GM18499 (cell line): Measurements from ENCODE around the gene HEPN1.
"Not testable (repeated sequence)": the region's sequence is repeated elsewhere in the genome, so short reads cannot be mapped to it uniquely, and the experiment has no call there.

ENCODE experiments used
- ATAC-seq: cut with Tn5 transposase; IDR thresholded peaks from one replicate; pipeline ENCODE4 v1.9.1; 2021; ENCODE audit warnings: moderate number of reproducible peaks; ENCODE audit not compliant: insufficient read depth, unreplicated experiment

HEPN1 gene

DNA sequence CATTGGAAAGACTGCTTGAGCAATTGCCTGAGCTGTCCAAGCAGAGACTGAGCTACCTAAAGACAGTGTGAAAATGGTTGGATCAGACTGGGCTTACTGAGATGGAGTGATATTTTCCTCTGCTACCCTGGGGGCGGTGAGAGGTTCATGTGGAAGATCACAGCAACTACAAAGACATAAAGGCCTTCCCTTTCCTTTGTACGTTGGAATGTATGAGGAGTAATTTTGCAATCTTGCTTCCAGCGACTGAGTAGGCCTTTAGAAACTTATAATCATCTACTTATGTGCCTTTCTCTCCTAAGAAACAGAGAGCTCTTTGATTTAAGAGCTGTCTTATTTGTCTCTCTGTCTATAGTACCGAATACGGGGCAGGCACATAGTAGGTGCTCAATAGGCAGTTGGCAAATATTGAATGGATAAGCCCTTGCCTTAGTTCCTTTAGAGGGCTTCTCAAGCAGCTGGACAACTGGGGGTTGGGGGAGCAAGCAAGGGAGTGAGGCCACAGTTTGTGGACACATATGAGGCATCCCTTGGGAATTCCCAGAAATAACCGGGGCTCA is 19.2 kb downstream of the HEPN1 start:
- no peak for ATAC-seq

DNA sequence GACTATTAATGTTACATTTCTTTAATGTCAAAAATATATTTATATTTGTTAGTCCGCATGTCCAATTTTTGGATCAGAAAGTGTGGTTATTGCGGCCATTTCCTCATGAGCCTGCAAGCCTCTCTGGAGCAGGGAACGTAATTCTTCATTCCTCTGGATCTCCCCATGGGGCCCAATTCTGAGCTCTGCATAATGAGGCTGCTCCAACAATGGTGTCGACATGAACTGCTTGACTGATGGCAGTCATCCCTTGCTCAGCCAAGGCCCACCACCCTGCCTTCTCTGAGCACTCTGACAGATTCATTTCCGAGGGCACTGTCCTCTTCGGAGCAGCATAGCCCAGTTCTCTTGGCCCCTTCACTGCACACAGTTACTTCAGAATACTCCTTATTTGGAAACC is 19.9 kb downstream of the HEPN1 start:
- ATAC-seq: no peak

DNA sequence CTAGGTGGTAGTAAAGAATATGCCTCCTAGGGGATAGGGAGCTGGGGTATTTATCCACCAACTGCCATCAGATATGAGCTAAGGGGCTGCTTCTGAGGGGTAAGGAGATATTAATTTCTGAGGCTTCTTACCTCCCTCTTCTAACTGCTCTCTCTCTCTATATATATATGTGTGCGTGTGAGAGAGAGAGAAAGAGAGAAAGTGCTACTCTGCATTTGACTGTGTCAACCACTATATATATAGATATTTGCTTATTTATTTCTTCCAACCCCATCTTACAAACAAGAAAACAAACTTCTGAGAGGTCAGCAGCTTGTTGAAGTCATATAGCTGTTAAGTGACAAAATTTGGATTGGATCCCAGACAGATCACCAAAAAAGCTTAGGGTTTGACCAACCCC is 22.7 kb downstream of the HEPN1 start:
- no peak for ATAC-seq

DNA sequence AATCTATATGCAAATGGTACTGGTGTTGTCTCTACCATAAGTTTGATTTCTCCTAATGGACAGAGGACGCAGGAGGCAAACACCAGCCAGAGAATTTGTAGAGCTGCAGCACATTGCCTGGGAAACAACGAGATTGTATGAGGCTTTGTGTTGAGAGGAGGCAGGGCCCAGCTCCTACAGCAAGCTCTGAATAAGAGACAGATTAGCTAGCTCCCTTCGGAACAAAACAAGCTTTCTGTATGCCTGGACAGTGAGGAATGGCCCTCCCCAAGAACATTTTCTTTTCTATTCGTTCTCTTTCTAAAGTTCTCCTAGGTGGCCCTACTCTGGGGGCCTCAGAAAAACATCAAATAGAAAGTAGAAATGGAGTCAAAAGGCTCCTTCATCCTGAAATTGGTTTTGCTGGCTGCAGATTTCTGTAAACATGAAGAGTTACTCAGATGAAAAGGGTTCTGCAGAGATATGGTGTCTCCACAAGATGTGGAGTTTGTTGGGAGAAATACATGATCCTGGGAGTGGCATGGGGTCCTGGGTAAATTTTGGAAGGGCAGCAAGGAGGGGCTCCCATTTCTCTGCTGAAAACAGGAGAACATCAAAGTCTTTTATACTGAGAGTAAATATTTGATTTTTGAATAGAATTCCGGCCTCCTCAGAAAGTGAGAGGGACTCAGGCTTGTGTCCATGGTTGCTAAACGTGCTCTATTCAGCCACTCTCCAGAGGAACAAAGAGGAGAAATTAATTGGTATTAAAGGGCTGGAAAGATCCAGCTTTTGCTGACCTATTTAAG is 23.6 kb downstream of the HEPN1 start:
- ATAC-seq: no peak

GRCh38 chr11:124943254-124943616 is 24.2 kb downstream of the HEPN1 start:
- no peak for ATAC-seq

DNA sequence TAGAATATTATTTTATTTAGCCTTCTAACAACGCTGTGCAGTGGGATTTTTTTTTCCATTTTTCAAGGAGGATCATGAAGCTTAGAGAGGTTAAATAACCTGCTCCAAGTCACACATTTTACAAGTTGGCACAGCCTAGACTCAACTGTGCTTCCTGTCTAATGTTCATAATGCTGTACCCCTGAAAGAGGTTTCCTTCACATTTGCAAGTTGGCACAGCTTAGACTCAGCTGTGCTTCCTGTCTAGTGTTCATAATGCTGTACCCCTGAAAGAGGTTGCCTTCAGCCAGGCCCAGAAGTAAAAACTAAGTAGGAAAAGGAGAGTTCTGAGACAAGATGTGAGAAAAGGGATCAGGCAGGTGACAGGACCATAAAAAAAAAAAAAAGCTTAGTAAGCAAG is 24.7 kb downstream of the HEPN1 start:
- no peak for ATAC-seq

GRCh38 chr11:124944565-124944964 is 25.5 kb downstream of the HEPN1 start:
- no peak for ATAC-seq

GRCh38 chr11:124945826-124946225 is 26.8 kb downstream of the HEPN1 start:
- ATAC-seq: no peak

DNA sequence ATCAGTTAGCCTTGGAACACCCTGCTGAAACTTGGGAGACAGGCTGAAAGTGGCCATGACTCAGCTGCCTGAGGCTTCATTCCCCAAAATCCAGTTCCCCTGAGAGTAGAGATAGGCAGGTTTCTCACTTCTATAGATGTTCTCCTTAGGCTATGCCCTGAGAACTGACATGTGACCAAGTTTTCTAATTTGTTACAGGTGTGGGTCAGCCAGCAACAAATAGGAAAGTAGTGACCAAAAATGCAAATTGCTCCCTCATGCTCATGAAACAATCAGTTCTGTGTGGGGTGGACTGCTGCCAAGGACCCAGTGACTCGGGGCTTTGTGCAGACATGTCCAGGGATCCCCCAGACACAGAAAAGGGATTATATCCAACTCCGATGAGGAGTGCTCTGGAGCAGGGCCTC is 27.7 kb downstream of the HEPN1 start:
- ATAC-seq: no peak

- ATAC-seq: no peak
Measured at GRCh38 chr11:124950601-124951330, 31.7 kb downstream of the HEPN1 start.

GRCh38 chr11:124951341-124951740 is 32.3 kb downstream of the HEPN1 start:
- no peak for ATAC-seq

DNA sequence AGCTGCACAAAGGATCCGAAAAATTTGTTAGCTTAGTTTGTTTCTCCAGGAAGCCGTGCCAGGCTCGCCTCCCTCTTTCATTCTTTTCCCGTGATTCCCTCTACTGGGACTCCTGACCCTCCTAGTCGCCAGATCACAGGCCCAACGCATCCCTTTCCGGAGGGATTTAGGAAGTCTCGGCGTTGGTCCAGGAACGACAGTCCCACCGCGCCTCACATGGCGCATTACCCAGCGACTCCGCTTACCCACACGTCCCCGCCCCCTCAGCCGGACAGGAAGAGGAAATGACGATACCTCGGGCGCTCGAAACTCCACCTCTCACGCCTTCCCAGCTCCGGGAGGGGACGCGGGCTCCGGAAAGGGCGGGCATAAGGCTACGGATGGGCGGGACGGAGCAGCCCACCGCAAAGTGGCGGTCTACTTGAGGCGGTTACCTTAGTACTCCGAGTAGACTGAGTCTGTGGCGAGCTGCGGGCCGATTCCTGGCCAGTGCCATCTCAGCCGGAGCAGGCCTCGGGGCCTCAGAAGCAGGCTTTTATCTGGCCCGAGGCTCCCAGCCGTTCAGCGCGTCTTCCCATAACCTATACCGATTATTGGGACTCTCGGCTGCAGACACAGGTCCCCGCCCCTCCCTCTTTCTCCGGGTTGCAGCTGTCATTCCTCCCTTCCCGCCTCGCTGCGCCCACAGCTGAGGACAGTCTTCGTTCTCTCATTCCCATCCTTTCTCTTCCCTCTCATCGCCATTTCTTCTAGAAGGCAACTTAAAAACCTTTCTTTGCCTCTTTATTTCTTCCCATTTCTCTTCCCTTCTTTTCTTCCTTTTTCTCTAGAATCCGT is 34.9 kb downstream of the HEPN1 start, which contains the start of gene CCDC15:
CCDC15 (plus strand) TSS at position 450 of the 837 bp plus-strand sequence. CDS start 531 bp downstream, outside the sequence.
- peak; percentile 92 for ATAC-seq

GRCh38 chr11:124954590-124954955 is 35.5 kb downstream of the HEPN1 start:
- ATAC-seq: no peak

GRCh38 chr11:124955035-124955434 is 36.0 kb downstream of the HEPN1 start:
- no peak for ATAC-seq

DNA sequence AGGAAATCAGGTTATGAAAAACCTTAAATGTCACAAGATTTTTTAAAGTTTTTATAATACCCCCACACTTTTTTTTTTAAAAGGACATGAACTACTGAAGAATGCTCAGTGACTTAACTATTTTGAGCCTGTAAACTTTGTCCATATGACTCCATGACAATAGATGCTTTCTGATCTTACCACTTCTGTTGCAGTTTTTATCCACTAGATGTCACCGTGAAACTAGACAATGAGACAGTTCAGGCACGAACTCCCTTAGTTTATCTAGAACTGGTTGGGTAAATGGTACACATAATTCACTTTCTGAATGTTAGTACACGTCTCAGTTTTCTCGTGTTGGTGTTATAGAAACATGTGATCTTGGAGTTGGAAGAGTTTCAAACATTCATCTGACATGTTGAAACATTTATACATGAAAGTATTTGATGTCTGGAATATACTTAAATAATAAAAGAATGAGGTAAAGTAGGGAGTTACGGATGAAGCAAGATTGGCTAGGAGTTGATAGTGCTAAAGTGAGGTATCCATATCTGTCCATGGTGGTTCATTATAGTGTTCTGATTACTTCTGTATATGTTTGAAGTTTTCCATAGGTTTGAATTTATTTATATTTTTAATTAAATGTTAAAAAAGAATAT is 43.0 kb downstream of the HEPN1 start:
- peak; percentile 87 for ATAC-seq

DNA sequence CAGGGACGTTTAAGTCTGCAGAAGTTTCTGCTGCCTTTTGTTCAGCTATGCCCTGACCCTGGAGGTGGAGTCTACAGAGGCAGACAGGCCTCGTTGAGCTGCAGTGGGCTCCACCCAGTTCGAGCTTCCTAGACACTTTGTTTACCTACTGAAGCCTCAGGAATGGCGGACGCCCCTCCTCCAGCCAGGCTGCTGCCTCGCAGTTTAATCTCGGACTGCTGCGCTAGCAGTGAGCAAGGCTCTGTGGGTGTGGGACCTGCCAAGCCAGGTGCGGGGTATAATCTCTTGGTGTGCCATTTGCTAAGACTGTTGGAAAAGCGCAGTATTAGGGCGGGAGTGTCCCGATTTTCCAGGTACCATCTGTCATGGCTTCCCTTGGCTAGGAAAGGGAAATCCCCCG is 49.1 kb downstream of the HEPN1 start:
- not testable (repeated sequence) for ATAC-seq
